HepG2 (cell line): ENCODE results near the gene TTBK2. TPM values are rescaled to one million over a fixed set of nuclear protein-coding genes. Genes with fewer than 3 reads are reported as not detected.

Experiments
- ATAC-seq: fragments of 200-7000 bp; cut with Tn5 transposase; 3 replicates; pipeline ENCODE4 v1.9.1; 2020; ENCODE audit warnings: mild to moderate bottlenecking, moderate library complexity
- BruUV-seq: library from RNA; stranded (reverse); fragments of 400-500 nt; replicated peaks from 2 replicates; lab custom pipeline; 2021; lab: Mats Ljungman, UMichigan
- CTCF ChIA-PET: fragments of 300-600 bp; formaldehyde crosslinking; extraction: SDS; loops from one replicate; lab custom pipeline; 2021; ENCODE audit warnings: low total read pairs, inconsistent platforms, low intra/inter-chr PET ratio; lab: Yijun Ruan, JAX
- POLR2A ChIA-PET: fragments of 350-600 bp; sonication (Branson Sonifier 250); formaldehyde crosslinking; loops from one replicate; lab custom pipeline; 2020; ENCODE audit warnings: antibody characterized with exemption, inconsistent platforms; lab: Yijun Ruan, JAX
- DNase-seq: peaks from one replicate; pipeline ENCODE4 v3.0.0-alpha.2; 2015; ENCODE audit warnings: low spot score
- FAIRE-seq: peaks from 3 replicates; lab custom pipeline; 2011; peaks lifted over from hg19 to GRCh38; lab: Jason Lieb, UNC
- H2AFZ ChIP-seq: one replicate; pipeline ENCODE4 v1.6.1; 2011; ENCODE audit warnings: low read length, inconsistent platforms
- H3K27ac ChIP-seq: fragments of 300-600 bp; 3 replicates; pipeline ENCODE4 v1.8.0; 2011; ENCODE audit warnings: mixed run types, mild to moderate bottlenecking, mixed read lengths, low read length, inconsistent platforms; ENCODE audit not compliant: insufficient read depth; ENCODE audit errors: extremely low read length
- H3K27me3 ChIP-seq, 2 experiments: fragments of 200-600 bp in 1 of 2; 2 replicates in 1 of 2; 3 replicates in 1 of 2; pipeline versions ENCODE4 v1.6.0 to v1.8.0; 2011; ENCODE audit warnings: low read length in 2 of 2, mild to moderate bottlenecking in 2 of 2, moderate library complexity in 2 of 2, inconsistent platforms in 1 of 2; ENCODE audit not compliant: insufficient read depth in 2 of 2, control insufficient read depth in 1 of 2
- H3K36me3 ChIP-seq, 2 experiments: fragments of 200-600 bp in 1 of 2; replicated peaks in 1 of 2; 2 replicates in 1 of 2; 3 replicates in 1 of 2; pipeline versions ENCODE4 v1.5.1 to v1.8.0; 2011; ENCODE audit warnings: low read length in 2 of 2, inconsistent platforms in 1 of 2; ENCODE audit not compliant: insufficient read depth in 2 of 2, control insufficient read depth in 1 of 2
- H3K4me1 ChIP-seq: 2 replicates; pipeline ENCODE4 v1.5.1; 2012; ENCODE audit warnings: low read length, inconsistent platforms; ENCODE audit not compliant: insufficient read depth
- H3K4me2 ChIP-seq: 2 replicates; pipeline ENCODE4 v1.6.0; 2011; ENCODE audit warnings: low read depth, low read length, inconsistent platforms
- H3K4me3 ChIP-seq, 3 experiments: fragments of 200-600 bp in 1 of 3; sonication (generic), shearing (Covaris generic) in 1 of 3; replicated peaks in 1 of 3; 2 replicates each; pipeline ENCODE4 v1.5.1; 2011 to 2016; ENCODE audit warnings: low read length in 3 of 3, inconsistent platforms in 2 of 3, low read depth in 2 of 3, mild to moderate bottlenecking in 2 of 3, control low read depth in 1 of 3, mixed read lengths in 1 of 3; ENCODE audit not compliant: insufficient read depth in 1 of 3
- H3K79me2 ChIP-seq: one replicate; pipeline ENCODE4 v1.6.1; 2011; ENCODE audit warnings: low read length, inconsistent platforms; ENCODE audit not compliant: insufficient read depth
- H3K9ac ChIP-seq: 2 replicates; pipeline ENCODE4 v1.6.0; 2011; ENCODE audit warnings: mild to moderate bottlenecking, low read depth, low read length, inconsistent platforms; ENCODE audit not compliant: insufficient read depth
- H3K9me3 ChIP-seq: 2 replicates; pipeline ENCODE4 v1.5.1; 2012; ENCODE audit warnings: mild to moderate bottlenecking, low read length
- H4K20me1 ChIP-seq: 2 replicates; pipeline ENCODE4 v1.6.0; 2011; ENCODE audit warnings: inconsistent platforms, mild to moderate bottlenecking, low read length, moderate library complexity; ENCODE audit not compliant: insufficient read depth
- AGO1 ChIP-seq: fragments of 200-400 bp; formaldehyde crosslinking; IDR thresholded peaks from 2 replicates; pipeline ENCODE4 v1.6.1; 2017; ENCODE audit warnings: mild to moderate bottlenecking, low read depth, low read length, moderate library complexity; ENCODE audit not compliant: poor library complexity, severe bottlenecking
- EEA1 ChIP-seq: sonication (generic); formaldehyde crosslinking; IDR thresholded peaks from 2 replicates; pipeline ENCODE4 v1.5.1; 2020; ENCODE audit warnings: mild to moderate bottlenecking, missing genetic modification reagents, borderline replicate concordance
- FUBP1 ChIP-seq: sonication (generic); formaldehyde crosslinking; IDR thresholded peaks from 2 replicates; pipeline ENCODE4 v1.5.1; 2020; ENCODE audit warnings: missing genetic modification reagents, mild to moderate bottlenecking, borderline replicate concordance
- GATAD1 ChIP-seq: IDR thresholded peaks from 2 replicates; pipeline ENCODE4 v1.6.1; 2016; ENCODE audit warnings: missing genetic modification reagents, missing compliant biosample characterization
- KAT7 ChIP-seq: IDR thresholded peaks from 2 replicates; pipeline ENCODE4 v1.6.1; 2018; ENCODE audit warnings: borderline replicate concordance, missing compliant biosample characterization
- KAT8 ChIP-seq: IDR thresholded peaks from 2 replicates; pipeline ENCODE4 v1.6.1; 2016; ENCODE audit warnings: missing genetic modification reagents, missing compliant biosample characterization
- KDM2A ChIP-seq: sonication (generic); formaldehyde crosslinking; IDR thresholded peaks from 2 replicates; pipeline ENCODE4 v1.4.0; 2020; ENCODE audit warnings: low read depth, missing genetic modification reagents, borderline replicate concordance
- MIXL1 ChIP-seq: IDR thresholded peaks from 2 replicates; pipeline ENCODE4 v1.6.1; 2016
- PAWR ChIP-seq: sonication (generic); formaldehyde crosslinking; IDR thresholded peaks from 2 replicates; pipeline ENCODE4 v1.4.0; 2020; ENCODE audit warnings: missing genetic modification reagents, mild to moderate bottlenecking, borderline replicate concordance
- PRMT3 ChIP-seq: sonication (generic); formaldehyde crosslinking; IDR thresholded peaks from 2 replicates; pipeline ENCODE4 v1.8.1; 2022; ENCODE audit warnings: low read depth, mild to moderate bottlenecking, moderate library complexity, missing genetic modification reagents, borderline replicate concordance
- RXRB ChIP-seq: IDR thresholded peaks from 2 replicates; pipeline ENCODE4 v1.6.1; 2016; ENCODE audit warnings: borderline replicate concordance, missing genetic modification reagents, missing compliant biosample characterization
- SIX4 ChIP-seq: sonication (generic); formaldehyde crosslinking; IDR thresholded peaks from 2 replicates; pipeline ENCODE4 v1.4.0; 2020; ENCODE audit warnings: missing genetic modification reagents
- SNRNP70 ChIP-seq: fragments of 200-400 bp; formaldehyde crosslinking; IDR thresholded peaks from 2 replicates; pipeline ENCODE4 v1.6.1; 2017; ENCODE audit warnings: mild to moderate bottlenecking, low read depth, low read length, moderate library complexity
- ZFP36L2 ChIP-seq: sonication (generic); formaldehyde crosslinking; IDR thresholded peaks from 2 replicates; pipeline ENCODE4 v1.4.0; 2020; ENCODE audit warnings: missing genetic modification reagents
- ZNF138 ChIP-seq: sonication (generic); formaldehyde crosslinking; IDR thresholded peaks from 2 replicates; pipeline ENCODE4 v1.5.0; 2020; ENCODE audit warnings: mild to moderate bottlenecking, low read depth, missing genetic modification reagents
- ZNF160 ChIP-seq: sonication (generic); formaldehyde crosslinking; IDR thresholded peaks from 2 replicates; pipeline ENCODE4 v1.8.0; 2022; ENCODE audit warnings: mild to moderate bottlenecking, inconsistent platforms, missing genetic modification reagents
- ZNF225 ChIP-seq: sonication (generic); formaldehyde crosslinking; IDR thresholded peaks from 2 replicates; pipeline ENCODE4 v1.4.0; 2020; ENCODE audit warnings: mild to moderate bottlenecking, missing genetic modification reagents
- ZNF431 ChIP-seq: sonication (generic); formaldehyde crosslinking; IDR thresholded peaks from 2 replicates; pipeline ENCODE4 v1.9.0; 2022; ENCODE audit warnings: missing genetic modification reagents, low read depth, mild to moderate bottlenecking, borderline replicate concordance
- ZNF747 ChIP-seq: sonication (generic); formaldehyde crosslinking; IDR thresholded peaks from 2 replicates; pipeline ENCODE4 v1.8.1; 2023; ENCODE audit warnings: missing genetic modification reagents, mild to moderate bottlenecking, borderline replicate concordance
- ZNF749 ChIP-seq: sonication (generic); formaldehyde crosslinking; IDR thresholded peaks from 2 replicates; pipeline ENCODE4 v1.8.0; 2022; ENCODE audit warnings: mild to moderate bottlenecking, missing genetic modification reagents, moderate library complexity, borderline replicate concordance
- WGBS: methylation state at CpG from one replicate; pipeline ENCODE4 v1.1.6; 2017; ENCODE audit warnings: low lambda C conversion rate; 5-methylcytosine and 5-hydroxymethylcytosine counted together
- in situ Hi-C: cut with HindIII; loops from 2 replicates; pipeline ENCODE4 v1.10.0; 2017; ENCODE audit warnings: low pct_unique_long_range_greater_than_20kb; ENCODE audit not compliant: extremely low pct_ligation_motif_present
- intact Hi-C: fragments of 100-400 bp; cut with micrococcal nuclease; formaldehyde crosslinking; loops from one replicate; pipeline ENCODE4 v1.10.0; 2022; ENCODE audit not compliant: unreplicated experiment
- polyA plus RNA-seq, 8 experiments: library from polyadenylated mRNA; depleted of rRNA in 3 of 8; stranded (reverse) in 7 of 8; unstranded in 1 of 8; fragments of >200 nt; fragmentation: Illumina TruSeq in 4 of 8; extraction: Trizol in 4 of 8; gene quantifications; 2 replicates each; pipeline versions ENCODE4 v1.2.1 to v1.2.3, GENCODE V29; 2011 to 2016; ENCODE audit warnings: low read depth in 4 of 8, missing spikeins in 1 of 8, mixed read lengths in 1 of 8; ENCODE audit not compliant: insufficient read depth in 1 of 8
- total RNA-seq, 5 experiments: library from RNA; depleted of rRNA; stranded (reverse); fragments of >200 nt; fragmentation: Illumina TruSeq; extraction: Trizol; gene quantifications; 2 replicates each; pipeline ENCODE4 v1.2.3, GENCODE V29; 2016; ENCODE audit warnings: low read depth in 1 of 5

The TTBK2 gene
- total and polyA plus RNA-seq, 2 of the 13 experiments (the other 11 are each of a cell fraction or from before 2014, with no cell fraction given): 5.1 to 7.4 TPM

GRCh38 chr15:42908538-42908937, 12.0 kb downstream of the TTBK2 start (continued):
- TF ChIP-seq RXRB (CRISPR knock-in tag): no peak
- TF ChIP-seq GATAD1 (CRISPR knock-in tag): no peak

DNA sequence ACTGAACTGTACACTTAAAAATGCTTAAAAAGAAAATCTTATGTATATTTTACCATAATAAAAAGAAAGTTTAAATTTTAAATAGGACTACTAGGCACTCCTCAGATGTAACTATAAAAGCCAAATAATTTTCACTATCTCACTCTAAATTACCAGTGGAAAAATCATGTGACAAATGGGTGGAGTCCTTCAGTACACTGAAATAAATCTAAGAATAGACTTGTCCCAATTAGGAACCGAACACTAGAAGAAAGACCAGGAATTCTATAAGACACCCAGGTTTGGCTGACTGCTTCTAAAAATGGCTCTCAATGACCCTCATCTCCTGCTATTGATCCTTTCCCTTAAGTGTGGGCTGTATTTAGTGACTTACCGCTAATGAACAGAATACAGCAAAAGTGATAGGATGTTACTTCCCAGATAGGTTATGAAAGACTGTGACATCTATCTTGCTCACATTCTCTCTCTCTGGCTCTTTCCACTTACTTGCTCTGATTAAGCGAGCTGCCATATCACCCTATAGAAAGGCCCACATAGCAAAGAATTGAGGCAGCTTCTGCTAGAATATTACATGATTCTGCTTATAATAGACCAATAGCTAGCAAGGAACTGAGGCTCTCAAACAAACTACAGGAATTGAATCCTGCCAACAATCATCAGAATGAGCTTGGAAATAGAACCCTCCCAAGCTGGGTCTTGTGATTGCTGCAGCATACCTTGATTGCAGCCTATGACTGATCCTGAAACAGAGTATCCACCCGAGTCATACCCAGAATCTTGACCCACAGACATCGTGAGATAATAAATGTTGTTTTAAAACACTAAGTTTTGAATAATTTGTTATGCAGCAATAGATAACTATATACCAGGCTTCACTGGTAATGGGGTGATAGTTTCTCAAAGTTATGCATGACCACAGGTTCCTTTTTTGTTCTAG, 16.9 kb downstream of the TTBK2 start:
- Histone ChIP-seq H3K27me3 (no peaks in the 10 kb centered on the region), H3K4me3 (no peak overlapping the region), H4K20me1 (no peaks in the 10 kb centered on the region), H3K27ac (no peak overlapping the region), H3K4me1 (no peaks in the 10 kb centered on the region), H3K4me2 (no peak overlapping the region), H3K36me3 (no peaks in the 10 kb centered on the region), H3K9ac (no peak overlapping the region), H2AFZ (no peak overlapping the region), H3K9me3 (no peaks in the 10 kb centered on the region), H3K79me2 (no peaks in the 10 kb centered on the region)
- intact Hi-C loops: no loop called here
- TF ChIP-seq PRMT3 (CRISPR knock-in tag) (no peak), PAWR (CRISPR knock-in tag) (no peak), MIXL1 (CRISPR knock-in tag) (no peak), AGO1 (no peak), ZNF225 (CRISPR knock-in tag) (no peak), ZNF431 (no peak), KAT8 (CRISPR knock-in tag) (no peak), ZFP36L2 (CRISPR knock-in tag) (no peak), ZNF160 (CRISPR knock-in tag) (no peak), KDM2A (no peak), ZNF747 (CRISPR knock-in tag) (no peak), SIX4 (no peak), EEA1 (CRISPR knock-in tag) (no peak), KAT7 (CRISPR knock-in tag) (no peak), SNRNP70 (no peak), ZNF138 (CRISPR knock-in tag) (no peak), FUBP1 (CRISPR knock-in tag) (no peak), ZNF749 (CRISPR knock-in tag) (no peak)
- WGBS: 96% methylated on average over 5 of the region's 5 CpGs
- FAIRE-seq (no peak), DNase-seq (no peak), ATAC-seq (no peak)
- ChIA-PET POLR2A (no interaction called here), CTCF (no interaction called here)
- in situ Hi-C loops: no loop called here
- no TSS peak for BruUV-seq
